Inflammatory macrophage treated with lipopolysaccharide for 1 hour (primary cell): ENCODE measurements around the gene SPATA33.

Experiments used
- DNase-seq, 2 donors: peaks; one replicate each; pipeline ENCODE4 v3.0.0-alpha.2; 2020 to 2022

SPATA33 gene

DNA sequence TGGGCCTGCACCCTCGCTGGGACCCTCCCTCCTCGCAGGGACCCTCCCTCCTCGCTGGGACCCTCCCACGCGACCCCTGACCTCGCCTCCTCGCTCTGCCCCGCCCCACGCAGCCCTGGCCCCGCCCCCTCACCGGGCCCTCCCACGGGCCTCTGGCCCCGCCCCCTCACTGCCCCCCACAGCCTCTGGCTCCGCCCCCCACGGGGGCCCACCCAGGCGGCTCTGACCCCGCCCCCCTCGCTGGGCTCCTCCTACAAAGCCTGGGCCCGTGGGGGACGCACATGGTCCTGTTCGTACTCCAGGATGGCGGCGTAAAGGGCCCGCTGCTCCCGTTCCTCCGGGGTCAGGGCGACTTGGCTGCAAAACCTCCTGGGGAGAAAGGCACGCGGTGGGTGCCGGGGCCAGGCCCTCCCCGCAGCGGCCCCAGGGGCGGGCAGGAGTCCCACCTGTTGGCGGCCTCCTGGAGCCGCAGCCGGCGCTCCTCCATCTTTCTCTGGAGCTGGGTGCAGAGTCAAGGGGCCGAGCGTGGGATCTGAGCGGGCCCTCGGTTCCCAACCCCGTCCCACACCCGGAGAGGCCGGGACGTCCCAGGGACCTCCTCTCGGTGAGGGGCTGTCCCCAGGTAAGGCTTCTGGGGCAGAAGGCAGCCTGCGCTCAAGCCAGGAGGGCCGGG is 54.1 kb downstream of the SPATA33 start:
- DNase-seq: peak in 1 of 2 donors; percentile 65

DNA sequence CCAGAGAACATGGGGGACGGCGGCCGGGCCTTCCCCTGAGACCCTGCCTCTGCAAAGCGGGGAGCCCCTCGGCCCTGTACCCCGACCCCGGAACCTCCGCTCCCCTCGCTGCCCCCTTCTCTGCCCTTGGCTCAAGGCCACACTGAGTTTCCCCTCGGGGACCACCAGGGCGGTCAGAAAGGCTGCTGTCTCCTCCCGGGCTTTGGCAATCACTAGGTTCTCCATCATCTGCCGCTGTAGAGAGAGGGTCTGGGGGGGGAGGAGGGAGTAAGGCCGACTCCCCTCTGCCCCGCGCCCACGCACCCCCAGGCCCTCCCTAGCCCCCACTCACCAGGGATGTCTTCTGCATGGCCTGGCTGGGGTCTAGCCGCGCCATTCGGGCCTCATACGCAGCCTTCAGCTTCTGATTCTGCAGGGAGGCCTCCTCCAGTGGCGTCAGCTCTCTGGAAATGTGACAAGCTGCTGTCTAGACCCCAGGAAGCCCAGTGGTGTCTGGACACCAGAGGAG is 54.7 kb downstream of the SPATA33 start:
- no peak for DNase-seq

DNA sequence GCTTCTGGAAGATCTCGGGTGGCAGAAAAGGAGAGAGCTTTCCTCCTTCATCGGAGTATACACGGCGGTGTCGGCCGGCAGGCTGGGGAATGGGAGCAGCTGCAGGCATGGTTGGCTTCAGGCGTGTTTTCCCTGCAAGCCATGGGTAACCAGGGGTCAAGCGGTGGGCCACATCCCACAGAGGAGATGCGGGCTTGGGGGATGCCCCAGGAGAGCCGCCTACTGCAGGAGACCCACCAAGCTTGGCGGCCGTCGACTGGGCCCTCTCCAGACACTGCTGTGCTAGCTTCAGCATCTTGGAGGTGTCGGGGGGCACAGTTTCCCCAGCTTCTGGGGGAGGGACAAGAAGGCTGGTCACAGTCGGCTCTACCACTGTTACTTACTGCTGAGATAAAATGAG is 58.9 kb downstream of the SPATA33 start:
- DNase-seq: no peak

DNA sequence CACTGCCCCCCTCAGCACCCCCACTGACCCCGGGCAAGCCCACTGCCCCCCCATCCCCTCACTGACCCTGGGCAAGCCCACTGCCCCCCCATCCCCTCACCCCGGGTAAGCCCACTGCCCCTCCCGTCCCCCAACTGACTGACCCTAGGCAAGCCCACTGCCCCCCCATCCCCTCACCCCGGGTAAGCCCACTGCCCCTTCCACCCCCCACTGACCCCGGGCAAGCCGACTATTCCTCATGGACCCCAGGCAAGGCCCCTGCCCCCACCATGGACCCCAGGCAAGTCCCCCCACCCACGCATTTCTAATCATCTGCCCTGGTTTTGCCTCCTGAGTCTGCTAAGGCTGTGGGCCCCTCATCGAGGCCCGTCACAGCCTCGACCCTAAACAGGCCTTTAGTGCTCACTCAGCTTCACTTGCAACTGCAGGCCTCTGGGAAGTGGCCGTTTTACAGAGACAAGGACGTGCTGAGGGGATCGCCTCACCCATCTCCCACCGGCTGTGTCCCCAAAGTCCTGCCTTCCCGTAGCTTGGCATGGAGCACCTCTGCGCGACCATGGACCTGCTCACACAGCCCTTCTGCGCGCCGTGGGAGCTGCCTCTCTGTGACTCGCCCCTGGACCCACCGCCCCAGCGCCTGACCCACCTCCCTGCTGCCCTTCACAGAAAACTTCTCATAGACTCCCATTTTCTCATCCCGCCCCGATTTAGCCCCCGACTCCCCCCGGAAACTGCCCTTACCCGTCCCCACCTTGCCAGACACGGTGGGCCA is 59.5 kb downstream of the SPATA33 start:
- DNase-seq: no peak

DNA sequence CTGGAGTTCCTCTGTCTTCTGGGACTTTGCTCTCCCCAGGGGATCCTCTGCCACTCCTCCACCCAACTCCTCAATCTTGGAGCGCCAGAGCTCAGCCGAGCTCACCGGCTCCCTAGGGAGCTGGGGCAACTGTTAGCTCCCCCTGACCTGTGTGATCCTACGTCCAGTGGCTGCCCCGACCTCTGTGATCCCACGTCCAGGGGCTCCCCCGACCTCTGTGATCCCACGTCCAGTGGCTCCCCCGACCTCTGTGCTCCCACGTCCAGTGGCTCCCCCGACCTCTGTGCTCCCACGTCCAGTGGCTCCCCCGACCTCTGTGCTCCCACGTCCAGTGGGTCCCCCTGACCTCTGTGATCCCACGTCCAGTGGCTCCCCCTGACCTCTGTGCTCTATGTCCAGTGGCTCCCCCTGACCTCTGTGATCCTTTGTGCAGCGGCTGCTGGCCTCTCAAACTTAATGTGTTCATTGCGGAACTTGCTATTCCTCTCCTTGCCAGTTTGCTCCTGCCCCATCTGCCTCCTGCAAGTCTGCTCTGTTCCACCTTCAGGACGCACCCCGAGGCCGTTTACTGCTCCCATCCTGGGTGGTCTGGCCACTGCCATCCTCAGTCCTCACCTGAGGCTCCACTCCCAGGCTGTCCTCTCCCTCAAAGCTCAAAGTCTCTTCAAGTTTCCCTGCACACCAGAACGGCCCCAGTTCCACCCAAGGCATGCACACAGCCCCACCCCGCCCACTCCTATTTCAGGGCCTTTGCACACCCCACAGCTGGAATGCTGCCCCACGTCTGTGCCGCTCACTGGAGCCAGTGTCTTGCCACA is 60.3 kb downstream of the SPATA33 start:
- no peak for DNase-seq
